ENCODE measurements around the gene NME7.
A peak's percentile ranks its signal among the peaks of the same experiment; 100 is the strongest.
"Not testable (repeated sequence)": the region's sequence is repeated elsewhere in the genome, so short reads cannot be mapped to it uniquely, and the experiment has no call there.

Gene NME7

DNA sequence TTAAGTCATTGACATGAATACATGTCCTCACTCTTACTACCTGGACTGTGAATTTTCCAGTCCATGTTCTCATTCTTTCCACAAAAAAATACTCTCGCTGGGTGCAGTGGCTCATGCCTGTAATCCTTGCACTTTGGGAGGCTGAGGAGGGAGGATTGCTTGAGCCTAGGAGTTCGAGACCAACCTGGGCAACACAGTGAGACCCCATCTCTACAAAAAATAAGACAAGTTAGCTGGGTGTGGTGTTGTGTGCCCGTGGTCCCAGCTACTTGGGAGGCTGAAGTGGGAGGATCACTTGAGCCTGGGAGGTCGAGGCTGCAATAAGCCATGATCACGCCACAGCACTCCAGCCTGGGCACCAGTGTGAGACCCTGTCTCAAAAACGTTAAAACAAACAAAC is 242.0 kb downstream of the NME7 start:
- not testable (repeated sequence) for DNase-seq (ENCODE audit: low read depth)

DNA sequence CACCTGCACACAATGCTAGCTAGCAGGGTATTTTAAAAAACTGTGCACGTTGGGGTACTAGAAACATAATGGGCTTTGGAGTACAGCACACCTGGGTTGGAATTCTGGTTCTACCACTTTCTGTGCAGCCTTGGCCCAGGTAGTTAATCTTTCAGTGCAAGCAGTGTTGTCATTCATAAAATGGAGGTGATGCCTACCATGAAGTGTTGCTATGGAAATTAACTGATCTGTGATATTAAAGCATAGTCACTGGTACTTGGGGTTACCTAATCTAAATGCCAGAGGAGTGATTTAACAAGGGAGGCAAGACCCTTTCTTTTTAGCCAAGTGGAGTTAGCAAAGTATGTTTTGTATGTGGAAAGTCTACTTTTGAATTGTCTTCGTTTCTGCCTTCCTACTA is 243.1 kb downstream of the NME7 start:
- DNase-seq (ENCODE audit: low read depth) = no peak

DNA sequence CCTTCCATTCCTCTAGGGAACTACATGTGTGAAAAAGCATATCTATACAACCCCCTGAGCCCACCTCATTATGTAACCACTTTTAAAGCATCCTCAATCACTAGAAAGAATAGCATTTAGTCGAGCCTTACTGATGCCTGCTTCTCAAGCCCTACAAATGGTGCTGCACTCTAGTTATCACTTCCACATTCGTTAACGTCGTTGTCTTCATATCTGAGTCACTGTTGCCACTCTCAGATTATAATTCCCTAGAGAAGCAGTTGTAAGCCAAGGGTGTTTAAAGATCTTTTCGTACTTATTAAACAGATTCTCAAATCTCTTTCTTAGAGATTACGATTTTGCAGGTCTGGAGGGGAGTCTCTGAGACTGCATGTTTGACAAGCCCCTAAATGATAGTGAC is 244.6 kb downstream of the NME7 start:
- DNase-seq (ENCODE audit: low read depth) = no peak

DNA sequence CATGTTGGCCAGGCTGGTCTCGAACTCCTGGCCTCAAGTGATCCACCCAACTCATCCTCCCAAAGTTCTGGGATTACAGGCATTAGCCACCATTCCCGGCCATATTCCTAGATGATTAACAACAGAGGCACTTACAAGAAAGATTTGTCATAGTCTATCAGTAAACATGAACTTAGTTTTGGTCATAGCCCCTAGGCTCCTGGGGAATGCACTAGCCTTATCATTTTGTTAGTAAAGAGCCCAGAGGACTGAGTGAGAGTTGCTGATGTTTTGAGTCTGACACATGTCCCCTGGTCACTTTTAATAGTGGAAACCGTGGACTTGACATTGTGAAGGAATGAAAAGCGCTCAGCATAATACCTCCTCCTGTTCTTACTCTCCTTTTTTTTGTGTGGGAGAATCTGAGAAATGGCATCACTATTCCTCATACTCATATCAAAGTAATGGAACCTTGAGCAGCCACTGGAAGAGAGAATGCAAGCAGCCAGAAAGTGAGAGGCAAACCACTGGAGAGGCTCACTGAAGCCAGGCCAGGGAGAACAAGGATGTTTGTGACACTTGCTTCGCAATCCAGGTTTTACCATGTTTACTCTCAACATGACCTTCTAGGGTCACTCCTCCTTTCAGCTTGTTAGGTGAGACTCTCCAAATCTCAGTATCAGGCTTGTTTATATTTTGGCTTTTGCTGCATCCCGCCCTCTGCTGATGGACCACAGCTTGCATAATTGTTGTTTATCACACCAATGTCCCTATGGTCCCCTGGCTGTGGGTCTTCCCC is 246.3 kb downstream of the NME7 start:
- DNase-seq (ENCODE audit: low read depth) = no peak

DNA sequence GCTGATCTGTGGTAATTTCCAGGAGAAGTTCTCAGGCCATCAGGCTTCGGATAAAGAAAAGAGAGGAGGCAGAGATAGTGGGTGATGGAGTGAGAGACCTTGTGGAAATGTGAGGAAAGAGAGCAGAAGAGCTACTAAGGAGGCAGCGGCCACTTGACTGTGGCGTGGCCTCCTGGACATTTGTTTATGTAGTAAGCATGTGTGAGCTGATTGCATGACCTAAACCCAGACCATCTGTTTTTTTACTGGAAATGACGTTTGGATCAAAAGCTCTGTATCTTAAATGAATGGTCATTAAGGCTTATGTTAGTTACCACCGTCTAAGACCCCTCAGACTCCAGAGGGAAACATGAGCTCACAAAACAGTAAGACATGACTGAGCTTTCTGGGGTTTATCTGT is 247.5 kb downstream of the NME7 start:
- DNase-seq (ENCODE audit: low read depth) = no peak

DNA sequence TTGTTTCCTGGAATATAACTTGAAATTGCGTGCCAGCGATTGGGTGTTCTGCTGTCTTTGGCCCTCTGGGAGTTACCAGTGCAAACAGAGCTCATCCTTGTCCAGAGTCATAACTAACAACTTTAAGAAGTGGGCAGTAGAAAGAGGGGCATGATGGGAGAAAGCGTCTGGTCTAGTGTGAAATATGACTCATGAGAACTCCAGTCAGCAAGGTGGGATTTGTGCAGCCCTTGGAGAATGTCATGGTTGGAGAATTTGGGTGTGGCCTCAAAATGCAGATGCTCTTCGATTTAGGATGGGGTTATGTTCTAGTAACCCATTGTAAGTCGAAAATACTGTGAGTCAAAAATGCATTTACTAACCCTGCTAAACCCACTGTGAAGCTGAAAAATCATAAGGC is 248.2 kb downstream of the NME7 start:
- DNase-seq (ENCODE audit: low read depth) = no peak

DNA sequence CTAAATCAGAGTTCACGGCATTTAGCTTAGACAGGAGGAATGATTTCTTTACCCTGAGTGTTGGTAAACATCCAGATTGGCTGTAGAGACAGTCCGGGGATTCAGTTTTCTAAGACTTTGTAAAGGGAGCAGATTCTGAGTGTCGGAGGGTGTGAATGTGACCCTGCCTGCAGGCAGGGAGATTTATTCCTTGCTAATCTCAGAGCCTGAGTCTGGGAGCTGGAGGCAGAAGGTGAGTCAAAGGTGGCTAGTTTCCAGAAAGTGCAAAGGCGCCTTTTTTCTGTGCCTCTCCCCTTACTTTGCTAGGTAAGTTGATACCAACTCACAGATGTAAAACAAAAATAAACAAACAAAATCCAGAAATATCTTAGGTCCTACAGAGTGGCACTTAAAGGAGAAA is 249.4 kb downstream of the NME7 start:
- no peak for DNase-seq (ENCODE audit: low read depth)

DNA sequence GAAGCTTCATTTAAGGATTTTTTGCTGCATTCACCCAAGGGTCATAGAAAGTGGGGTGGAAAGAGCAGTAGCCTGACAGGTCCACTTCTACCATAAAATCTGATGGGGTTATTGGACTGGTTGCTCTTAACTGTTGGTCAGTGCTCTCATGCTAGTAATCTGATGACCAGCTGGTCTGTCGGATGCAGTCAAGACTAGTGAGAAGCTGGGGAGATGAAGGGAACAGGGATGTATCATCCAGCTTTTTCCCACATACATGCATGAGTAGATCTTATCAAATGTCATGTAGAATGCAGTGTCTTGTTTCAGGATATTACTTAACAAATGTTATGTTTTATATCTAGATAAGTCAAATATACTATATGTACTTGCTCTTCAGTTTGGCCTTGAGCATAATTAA is 250.0 kb downstream of the NME7 start:
- DNase-seq (ENCODE audit: low read depth) = no peak

DNA sequence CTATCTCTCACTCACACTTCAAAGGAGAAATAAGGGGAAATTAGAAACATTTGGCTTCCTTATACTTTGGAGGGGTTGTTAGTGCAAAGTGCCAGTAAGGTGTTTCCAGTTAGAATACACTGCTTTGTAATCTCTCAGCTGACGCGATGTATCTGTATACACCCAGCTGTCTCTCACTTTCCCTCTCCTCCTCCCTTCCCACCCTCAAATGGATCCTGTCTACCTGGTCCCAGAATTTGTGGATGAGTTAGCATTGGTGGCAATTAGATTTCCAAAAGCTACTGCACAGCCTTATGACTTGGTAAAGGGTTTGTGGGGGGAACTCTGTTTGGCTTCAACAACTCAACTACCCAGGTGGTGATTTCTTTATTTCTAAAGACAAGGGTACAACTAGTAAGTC is 250.6 kb downstream of the NME7 start:
- no peak for DNase-seq (ENCODE audit: low read depth)

DNA sequence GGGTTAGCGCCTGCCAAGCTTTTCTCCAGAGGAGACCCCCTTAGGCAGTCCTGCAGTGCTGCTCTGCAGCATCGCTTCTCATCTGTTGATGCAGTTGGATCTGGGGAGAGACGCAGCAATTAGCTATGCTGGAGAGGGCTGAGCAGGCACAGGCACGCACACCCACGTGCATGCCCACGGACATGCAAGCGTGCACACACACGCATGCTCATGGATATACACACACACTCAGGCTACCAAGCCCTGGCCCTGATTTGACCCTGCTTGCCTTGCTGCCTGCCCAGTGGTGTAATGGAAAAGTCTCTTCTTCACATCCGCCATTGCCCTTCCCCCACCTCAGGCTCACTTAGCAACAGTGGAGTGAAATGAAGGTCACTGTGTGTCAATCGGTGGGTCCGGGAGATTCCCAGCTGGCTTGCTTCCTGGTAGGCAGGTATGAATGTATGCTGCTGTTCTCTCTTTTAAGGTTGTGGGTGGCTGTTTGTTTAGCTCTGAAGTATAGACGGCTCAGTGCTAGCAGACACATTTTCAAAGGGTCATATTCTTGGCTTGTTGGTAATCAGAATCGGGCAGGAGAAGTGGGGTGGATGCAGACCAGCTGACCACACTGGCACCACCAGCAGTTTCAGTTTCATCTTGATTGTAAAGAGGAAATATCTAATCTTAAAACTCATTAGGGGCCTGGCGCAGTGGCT is 251.6 kb downstream of the NME7 start:
- no peak for DNase-seq (ENCODE audit: low read depth)

DNA sequence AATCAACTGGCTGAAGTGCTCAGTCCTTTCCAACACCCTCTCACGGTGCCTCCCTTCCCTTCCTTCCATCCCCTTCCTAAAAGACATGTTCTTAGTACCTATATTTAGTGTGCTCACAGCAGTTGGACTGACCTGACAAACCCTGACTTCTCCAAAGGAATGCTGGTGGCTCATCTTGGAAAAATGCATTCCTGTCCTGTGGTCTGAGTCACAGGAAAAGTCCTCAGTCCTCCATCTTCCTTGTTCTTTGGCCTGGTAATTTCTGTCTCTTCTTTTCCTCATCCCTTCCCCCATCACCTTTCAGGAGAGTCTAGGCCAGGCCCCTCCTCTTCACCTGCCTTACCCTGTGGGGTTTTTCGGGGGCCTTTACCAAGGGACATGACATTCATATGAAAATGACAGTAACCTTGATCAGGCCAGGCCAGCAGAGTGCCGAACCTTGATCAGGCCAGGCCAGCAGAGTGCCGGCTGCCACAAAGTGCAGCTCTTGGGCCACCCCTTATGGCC is 253.9 kb downstream of the NME7 start:
- peak; percentile 58 for DNase-seq (ENCODE audit: low read depth)

DNA sequence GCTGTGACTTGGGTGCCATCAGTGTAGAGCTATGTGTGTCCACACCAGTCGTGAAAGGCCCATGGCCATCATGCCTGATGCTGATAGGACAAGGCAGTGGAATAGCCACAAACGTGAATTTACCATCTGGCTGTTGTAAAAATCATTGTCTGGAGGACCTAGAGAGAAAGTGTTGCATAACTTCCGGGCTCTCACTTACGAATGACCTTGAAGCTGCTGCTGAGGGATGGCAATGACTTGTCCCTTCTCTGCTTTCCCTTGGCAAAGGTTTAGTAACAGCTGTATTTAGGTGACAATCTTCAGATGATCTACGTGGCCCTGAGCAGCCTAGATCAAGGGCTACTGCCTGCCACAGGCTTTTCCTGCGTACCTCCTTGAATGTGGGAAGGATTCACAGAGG is 255.4 kb downstream of the NME7 start:
- DNase-seq (ENCODE audit: low read depth) = no peak

DNA sequence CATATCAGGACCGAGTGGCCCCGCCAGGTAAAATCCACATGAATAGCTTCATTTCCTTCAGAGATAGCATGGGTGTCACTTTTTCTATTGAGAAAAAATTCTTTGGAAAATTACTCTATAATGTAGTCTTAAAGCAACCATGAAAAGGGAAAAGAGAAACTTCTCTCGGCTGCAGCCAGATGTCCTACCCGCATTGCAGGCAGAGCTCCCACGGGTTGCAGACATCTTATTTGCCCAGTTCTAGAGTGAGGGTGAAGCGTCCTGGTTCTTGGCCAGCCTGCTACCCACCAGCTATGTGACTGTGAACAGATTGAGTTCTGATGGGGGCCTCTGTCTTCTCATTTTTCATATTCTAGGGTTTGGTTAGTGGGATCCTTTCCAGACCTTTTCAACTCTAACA is 256.1 kb downstream of the NME7 start:
- no peak for DNase-seq (ENCODE audit: low read depth)

DNA sequence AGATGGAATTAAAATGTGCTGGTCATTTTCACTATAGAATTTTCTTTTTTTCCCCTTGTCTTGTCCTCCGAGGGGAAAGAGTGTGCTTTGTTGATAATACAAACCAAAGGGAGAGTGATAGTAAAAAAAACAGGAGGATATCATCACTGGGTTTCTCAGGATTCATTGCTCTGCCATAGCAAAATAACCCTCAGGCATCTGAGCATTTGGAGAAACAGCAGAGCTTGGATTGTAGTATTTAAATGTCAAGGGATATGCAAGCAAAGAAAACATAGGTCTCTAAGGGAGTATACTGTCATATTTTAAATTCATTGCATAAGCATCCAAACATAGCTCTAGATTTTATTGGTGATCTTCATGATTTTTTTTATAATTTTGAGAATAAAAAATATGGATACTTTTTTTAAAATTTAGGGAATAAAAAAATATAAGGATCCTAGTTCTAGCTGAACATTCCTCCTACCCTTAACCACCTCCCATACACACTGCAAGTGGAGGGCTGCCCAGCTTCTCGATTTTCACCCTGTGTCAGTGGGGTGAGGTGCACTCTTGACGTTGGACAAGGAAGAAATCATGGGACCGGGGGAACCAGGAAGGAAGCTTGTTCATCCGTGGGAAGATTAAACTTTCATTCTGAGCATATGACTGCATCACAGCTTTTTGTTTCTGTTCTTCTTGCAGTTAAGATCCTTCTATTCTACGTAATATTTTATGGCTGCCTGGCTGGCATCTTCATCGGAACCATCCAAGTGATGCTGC is 256.7 kb downstream of the NME7 start:
- no peak for DNase-seq (ENCODE audit: low read depth)

DNA sequence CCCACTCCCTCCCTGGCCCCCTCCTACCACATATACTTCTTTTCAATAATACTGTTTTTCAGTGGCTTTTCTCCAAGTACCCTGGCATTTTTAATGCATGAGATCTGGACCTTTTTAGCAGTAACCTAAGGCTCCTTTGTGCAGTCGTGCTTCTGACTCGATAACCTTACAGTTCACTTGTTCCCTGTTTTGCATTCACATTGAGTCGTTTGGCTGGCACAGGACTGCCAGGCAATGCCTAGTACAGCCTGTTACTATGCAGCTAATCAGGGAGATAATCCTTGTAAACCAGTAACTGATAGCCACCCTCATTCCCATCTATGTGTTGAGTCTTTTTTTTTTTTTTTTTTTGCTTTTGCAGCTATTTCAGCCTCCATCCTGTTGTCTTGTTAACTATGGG is 257.4 kb downstream of the NME7 start:
- no peak for DNase-seq (ENCODE audit: low read depth)

DNA sequence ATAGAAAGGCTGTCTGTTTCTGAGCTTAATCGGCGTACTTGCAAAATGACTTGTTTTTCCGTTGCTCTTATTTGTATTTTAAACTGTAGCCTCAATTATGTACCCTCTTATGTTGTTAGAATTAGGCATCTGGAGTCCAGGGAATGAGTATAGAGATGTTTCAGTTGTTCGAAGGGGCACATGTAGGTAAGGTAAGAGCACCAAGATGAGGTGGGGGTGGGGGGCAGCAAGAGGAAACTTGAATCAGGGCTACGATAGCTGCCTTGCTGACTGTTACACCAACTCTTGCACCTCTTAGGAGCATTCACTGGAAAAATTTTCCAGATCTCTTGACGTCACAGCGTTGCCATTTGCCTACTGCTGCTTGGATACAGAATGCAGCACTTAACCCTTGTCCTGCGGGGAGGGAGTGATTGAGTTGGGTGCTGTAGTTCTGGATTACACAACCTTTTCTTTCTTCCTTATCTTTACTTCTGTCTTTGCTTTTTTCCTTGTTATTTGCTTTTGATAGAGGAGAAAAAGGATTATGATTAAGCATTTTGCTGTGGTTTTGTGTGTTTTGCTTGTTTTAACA is 257.9 kb downstream of the NME7 start:
- DNase-seq (ENCODE audit: low read depth) = no peak

DNA sequence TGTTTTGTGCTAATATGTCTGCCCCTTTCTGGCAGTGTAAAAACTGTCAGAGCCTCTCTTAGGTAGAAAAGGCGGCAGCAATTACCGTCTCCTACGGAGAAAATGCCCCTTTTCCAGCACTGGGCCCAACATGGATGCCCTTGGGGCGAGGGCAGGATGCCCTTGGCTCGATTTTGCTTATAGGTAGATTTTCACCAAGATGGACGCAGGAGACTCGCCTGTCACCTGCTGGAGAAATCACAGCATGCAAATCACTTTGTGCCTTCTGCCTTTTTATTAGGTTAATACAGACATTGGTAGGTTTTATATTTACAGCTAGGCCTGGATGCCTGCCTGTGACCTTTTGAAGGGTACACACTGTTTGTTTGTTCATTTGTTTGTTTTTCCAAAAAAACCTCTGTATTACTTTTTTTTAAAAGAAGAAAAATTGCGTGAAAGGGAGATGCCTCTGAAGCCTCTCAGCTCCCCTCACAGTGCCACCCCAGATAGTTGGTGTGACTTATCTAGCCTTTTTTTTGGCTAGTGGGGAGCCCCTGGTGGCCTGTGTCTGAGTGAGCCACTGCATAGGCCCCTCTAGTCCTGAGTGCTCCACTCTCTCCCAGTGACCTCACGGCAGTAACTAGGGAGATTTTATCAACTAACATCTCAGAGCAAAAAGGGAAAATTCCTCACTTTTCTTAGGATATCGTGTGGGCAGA is 258.6 kb downstream of the NME7 start:
- no peak for DNase-seq (ENCODE audit: low read depth)

DNA sequence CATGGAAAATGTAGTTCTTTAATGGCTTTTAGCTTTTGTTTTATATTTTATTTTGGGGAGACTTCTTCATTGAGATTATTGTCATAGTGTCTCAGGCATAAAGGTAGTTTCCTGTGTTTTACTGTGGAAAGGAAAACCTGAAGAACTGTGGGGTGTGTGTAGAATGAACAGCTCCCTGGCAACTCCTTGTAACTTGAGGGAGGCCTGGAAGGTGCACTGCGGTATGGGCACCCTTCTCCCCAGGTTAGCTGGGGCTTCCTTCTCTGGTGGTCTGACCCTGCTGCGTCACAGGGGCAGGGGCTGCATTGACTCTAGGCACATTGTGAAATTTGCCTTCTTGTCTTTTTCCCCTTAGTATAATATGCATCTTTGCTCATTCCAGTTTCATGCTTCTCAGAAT is 259.4 kb downstream of the NME7 start:
- no peak for DNase-seq (ENCODE audit: low read depth)

DNA sequence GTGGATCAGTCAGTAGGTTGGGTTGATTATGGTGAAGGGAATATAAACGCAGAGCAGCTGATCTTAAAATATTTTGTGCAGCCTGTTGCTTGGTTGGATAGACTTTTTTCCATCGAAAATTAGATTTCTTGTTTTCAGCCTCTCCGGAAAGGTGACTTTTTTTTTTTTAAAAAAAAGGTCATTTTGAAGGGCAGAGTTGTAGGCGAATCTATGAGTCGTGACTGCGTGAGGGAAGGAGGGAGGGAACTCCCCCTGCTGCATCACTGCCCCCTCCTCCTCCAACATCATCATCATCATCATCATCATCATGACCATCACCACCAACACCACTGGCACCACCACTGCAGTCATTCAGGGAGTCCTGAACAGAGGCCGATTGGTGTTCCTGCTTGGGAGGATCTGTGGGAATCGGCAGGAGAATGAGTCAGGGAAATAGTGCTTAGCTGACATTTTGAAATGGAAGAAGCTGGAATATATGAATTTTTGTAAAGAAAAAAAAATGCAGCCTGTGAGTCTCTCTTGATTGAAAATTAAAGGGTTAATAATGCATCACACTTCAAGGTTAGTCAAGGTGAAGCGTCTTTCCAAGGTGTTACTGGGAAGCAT is 259.9 kb downstream of the NME7 start:
- DNase-seq (ENCODE audit: low read depth) = no peak

DNA sequence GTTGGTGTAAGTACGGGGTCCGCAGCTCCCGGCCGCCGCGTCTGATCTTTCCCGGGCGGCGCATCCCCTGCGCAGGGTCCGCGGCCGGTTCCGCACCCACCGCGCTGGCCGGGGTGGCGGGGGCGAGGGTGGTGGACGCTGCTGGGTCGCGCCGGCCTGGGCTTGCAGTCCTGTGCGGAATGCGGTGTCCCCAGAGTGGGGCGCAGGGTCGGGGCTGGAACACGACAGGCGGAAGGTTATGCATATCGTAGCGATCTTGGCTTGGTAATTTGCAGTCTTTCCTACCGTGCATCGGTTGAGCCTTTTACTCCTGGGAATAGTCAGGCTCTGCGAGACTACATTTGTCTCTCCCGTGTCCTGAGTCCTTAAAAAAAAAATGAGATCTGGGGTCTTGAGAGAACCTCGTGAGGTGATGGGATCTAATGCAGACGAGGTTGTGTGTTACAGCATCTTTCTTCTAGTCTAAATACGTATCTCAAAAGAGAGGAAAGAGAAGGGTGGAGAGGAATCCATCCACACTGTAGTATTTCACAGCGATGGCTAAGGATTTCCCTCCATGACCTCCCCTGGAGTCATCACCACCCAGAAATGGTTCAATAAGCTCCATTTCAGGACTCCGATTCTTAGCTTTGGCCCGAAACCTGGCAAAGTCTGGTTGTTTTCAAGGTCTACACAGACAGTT is 260.5 kb downstream of the NME7 start:
- no peak for DNase-seq (ENCODE audit: low read depth)

Data from GM04504 (cell line).